M059J (cell line): ENCODE measurements around the gene HOXA7. TPM values are rescaled to one million over a fixed set of nuclear protein-coding genes. Genes with fewer than 3 reads are reported as not detected.

Source experiments
- DNase-seq: peaks from one replicate; pipeline ENCODE4 v3.0.0-alpha.2; 2012; ENCODE audit warnings: low read depth
- total RNA-seq: library from RNA; depleted of rRNA; stranded (reverse); fragments of >200 nt; shearing (Covaris generic); gene quantifications from 2 replicates; pipeline ENCODE4 v1.2.3, GENCODE V29; 2014

Gene HOXA7
- total RNA-seq, 1 experiment from 2014 or later = 3.7 TPM

- DNase-seq = no peak
Measured at GRCh38 chr7:27182285-27182841, 25.9 kb upstream of the HOXA7 start.

DNA sequence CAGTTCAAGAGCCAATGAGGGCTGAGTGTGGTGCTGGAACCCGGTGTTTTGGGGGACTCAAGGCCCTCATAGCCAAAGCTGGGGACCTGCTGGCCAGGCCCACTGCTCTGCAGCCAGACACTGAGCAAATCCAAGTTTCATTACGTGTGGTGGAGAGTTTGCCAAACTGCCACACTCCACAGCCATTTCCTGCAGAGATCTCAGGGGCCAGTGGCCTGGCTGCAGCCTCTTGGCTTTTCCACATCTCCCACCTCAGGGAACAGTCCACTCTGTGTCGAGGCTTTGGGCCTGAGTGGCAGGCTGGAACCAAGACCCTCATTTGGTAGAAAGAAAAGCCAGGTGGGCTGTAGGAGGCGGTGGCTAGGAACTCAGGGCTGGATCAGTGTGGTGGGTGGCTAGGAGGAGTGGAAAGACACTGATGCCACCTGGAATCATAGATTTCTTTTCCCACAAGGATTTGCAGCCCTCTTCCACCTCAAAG lies 25.4 kb upstream of the HOXA7 start:
- no peak for DNase-seq

DNA sequence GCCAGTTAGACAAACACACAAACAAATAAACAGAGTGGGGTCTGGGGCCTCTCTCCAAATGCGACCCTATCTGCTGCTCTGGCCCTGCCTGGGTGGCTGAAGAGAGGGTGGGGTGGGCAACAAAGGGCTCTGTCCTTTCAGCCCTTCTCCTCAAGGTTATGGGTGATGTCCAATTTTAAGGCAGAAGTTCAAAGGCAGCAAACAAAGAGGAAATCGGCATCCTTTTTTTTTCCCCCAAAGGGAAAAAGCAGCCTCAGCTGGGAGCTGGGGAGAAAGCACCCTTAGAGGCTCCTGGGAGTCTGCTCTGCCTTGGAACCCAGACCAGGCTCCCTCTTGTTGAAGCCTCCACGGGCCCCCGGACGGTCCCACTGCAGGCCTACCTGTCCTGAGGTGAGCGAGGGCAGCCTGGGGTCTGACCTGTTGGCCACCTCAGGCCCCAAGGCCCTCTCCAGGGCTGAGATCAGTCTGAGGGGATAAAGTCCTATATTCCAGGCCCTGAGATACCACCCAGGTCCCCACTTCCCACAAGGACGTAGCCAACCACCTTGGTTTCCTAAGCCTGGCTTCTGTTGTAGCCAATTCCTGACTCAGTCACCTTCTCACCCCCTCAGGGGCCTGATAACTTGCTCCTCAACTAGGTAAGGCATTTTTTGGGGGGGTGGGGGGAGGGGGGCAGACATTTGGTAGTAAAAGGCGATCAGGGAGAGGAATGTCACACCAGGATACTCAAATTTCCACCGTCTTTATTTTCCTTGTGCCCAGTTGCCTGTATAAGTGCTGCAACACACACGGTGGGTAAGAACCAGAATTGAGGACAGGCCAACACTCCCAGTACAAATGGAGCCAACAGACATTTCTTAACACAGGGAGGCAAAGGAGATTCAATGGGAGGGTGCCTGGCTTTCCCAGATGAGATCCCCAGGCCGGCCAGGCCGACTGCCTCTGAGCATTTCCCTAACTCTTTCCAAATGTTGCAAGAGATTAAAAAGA lies 24.3 kb upstream of the HOXA7 start:
- no peak for DNase-seq

DNA sequence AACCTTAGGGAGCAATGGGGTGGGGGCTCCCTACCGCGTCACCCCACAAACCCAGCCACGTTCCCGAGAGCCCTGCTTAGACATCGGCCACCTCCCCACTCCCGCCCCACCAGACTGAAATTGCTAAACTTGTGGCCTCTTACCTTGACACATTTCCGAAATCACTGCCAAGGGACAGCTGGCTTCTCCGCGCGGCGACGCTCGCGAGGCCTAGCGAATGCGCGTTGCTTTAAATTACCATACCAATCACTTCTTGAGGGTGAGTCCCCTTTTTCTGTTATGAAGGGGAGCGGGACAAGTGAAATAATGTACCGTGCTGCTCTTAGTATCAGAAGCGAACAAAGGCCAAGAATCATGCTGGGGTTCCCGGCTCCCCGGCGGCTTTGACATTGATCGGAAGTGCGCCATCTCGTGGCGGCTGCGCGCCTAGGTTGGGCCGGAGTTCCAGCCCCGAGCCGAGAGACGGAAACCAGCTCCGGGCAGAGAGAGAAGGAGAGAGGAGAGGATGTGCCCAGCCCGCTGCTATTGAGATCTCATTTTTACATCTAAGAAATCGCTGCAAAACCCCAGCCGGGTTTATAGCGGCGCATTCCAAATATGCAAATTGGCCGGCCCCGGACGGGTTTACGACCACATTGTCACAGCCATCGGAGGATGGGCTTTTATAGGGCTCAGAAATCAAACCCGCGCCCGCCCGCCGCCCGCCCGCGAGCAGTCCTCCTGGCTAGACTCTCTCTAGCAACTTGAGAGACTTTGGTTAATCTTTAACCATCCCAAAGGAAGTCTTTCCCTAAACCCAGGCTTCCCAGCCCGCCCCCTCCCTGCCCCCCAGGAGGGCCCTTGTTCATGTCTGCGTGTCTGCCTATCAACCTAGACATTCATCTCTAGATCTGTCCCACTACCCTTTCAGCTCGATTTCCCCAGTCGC lies 23.3 kb upstream of the HOXA7 start:
- peak; percentile 74 for DNase-seq

DNA sequence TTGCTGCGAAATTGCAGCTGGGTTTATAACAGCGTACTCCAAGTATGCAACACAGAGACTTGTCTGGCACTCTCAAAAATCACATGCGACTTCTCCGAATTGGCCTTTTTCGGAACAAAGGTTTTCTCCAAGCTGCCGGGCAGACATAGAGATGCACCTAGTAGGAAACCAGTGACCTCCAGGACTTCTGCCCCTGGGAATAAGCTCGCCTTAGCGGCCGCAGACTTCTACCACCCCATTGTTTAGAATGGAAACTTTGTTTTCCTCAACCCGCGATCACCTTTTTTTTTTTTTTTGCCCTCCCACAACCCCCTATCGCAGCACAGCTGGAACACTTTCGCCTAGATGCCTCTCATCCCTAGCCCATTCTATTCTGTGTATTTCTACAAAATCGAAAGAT lies 22.6 kb upstream of the HOXA7 start:
- no peak for DNase-seq

- DNase-seq = no peak
Measured at GRCh38 chr7:27178366-27178765, 21.9 kb upstream of the HOXA7 start.

- no peak for DNase-seq
Measured at GRCh38 chr7:27177795-27178320, 21.4 kb upstream of the HOXA7 start.

DNA sequence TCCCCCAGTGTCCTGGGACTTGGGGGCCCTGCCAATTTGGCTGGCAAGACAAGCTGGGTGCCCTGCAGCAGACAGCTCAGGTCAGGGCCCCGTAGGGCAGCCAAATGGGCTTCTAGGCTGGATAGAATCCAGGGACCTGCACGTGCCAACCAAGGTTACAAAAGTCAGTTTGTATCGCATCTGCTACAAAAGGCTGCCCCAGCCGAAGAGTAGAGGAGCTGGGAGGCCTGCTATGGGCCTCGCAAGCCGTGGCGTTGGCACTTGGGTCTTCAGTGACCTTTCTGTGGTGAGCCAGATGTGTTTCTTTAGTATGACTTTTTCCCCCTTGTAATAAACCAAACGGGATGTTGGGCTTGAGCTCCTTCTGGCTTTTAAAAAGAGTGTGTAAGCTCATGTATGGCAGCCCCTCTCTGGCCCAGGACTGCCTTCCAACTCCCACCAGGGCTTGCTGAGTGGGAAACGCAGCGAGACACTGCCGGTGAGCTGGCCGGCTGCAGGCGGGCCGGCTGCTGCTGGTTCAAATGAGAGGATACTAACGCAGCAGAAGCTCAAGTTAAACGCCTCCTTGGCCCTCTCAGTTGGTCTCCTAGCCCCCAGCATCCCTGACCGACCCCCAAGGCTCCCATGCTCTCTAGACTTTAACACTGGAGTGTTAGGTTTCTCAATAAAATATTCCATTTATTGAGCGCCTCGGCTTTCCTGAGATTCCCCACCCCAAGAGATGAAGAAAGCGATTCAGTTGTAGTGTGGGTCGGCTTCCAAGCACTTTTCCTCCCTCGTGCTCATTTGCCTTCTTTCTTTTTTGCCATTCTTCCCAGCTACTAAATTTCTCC lies 20.7 kb upstream of the HOXA7 start:
- no peak for DNase-seq

DNA sequence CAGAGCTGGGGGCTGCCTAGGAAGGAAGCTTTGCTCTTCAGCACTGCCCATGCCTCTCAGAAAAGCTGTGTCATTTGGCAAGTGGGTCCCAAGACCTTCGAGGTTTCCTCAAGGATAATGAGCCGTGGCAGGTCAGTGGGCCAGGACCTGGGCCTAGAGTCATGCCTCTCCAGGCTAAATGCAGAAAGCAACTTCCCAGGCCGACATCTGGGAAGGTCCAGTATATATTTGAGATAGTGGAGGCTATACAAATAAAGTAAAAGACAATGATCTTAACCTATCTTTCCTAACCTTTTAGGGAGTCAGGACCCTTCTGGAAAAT lies 20.0 kb upstream of the HOXA7 start:
- no peak for DNase-seq

- no peak for DNase-seq
Measured at GRCh38 chr7:27175626-27176523, 19.4 kb upstream of the HOXA7 start.

GRCh38 chr7:27174874-27175625 lies 18.6 kb upstream of the HOXA7 start:
- no peak for DNase-seq

- no peak for DNase-seq
Measured at GRCh38 chr7:27173956-27174873, 17.7 kb upstream of the HOXA7 start, which contains the start of gene HOXA10. Gene HOXA10, minus strand, starts transcription at chr7:27174320. Its CDS starts 14 bp downstream, at chr7:27174306.

DNA sequence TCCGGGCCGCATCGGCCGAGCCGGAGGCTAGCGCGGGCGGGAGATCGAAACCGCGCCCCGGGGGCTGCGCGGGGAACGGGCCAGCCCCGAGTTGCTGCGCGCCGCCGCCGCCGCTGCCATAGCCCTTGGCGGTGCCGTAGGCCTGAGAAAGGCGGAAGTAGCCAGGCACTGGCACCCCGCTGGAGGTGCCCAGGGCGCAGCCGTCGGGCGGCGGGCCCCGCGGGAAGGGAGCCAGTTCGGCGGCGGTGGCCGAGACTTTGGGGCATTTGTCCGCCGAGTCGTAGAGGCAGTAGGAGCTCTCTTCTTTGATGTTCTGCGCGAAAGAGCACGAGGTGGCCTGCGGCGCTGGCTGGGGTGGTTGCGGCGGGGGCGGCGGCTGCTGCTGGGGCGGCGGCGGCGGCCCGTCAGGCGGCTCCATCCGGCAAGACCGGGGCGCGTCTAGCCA lies 17.1 kb upstream of the HOXA7 start:
- DNase-seq = peak; percentile 65

DNA sequence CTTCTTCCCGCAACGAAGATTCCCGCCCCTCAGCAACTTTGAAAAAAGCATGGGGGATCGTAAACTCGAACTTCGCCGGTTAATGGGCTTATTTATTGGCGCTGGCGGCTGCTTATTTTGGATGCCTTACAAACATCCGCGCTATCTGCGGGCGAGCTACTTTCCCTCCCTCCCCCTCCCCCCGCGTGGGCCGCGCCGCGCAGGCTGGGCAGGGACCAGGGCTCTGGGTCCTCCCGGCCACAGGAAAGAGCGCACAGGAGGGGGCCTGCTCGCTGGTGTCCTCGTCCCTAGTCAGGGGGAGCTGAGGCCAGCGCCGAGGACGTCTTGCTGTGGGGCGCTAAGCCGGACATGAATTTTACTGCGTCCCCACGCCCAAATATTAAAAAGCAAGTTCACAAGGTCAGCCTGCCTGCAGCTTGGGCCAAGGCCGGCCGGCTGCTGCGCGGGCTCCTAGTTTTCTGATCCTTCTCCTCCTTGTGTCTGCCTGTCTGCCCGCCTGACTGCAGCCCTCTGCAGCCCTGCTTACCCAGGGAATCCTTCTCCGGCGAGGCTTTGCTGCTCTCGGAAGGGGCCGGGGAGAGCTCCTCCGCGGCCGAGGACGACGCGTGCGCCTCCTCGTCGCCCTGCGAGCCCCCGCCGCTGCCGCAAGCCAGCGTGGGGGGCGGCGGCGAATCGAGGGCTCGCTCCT lies 16.5 kb upstream of the HOXA7 start:
- DNase-seq = peak; percentile 76

DNA sequence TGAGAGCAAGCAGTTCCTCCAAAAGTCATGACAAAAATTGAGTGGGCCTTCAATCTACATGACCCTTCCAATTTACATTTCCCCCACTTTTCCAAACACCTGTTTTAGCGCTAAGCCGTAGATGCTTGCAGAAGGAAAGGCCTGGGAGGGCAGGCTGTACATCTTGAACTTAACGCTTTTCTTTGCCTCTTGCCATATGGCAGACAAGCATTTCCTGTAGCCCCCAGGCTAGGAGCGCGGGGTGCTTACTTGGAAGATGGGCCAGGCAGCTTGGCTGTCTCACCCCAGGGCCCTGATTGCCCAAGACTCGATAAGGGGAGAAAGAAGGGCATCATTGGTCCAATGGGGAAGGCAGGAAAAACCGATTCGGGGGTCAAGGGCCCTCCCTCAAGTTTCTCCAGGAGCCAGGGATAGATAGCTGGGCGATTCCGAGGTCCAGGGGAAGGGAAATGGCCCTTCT lies 15.9 kb upstream of the HOXA7 start:
- DNase-seq = peak; percentile 72

DNA sequence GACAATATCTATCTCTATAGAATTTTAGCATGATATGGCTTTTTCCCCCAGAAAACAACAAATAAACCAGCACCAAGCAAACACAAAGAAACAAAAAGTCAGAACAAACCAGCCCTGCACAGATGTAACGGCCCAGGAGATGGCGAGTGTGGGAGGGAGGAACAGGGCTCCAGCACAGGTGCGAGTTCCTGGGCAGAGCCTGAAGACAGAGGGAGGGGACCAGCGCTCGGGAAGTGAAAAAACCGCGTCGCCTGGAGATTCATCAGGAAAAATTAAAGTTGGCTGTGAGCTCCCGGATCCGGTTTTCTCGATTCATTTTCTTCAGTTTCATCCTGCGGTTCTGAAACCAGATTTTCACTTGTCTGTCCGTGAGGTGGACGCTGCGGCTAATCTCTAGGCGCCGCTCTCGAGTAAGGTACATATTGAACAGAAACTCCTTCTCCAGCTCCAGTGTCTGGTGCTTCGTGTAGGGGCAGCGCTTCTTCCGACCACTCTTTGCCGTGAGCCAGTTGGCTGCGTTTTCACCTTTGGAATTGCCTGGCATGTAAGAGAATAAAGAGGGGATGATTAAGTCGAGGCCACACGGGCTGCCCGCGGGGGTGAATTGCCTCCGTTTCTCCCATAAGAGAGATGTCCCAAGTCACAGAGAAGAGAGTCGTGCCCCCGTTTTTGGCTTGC lies 15.3 kb upstream of the HOXA7 start:
- peak; percentile 74 for DNase-seq

- DNase-seq = peak; percentile 72
Measured at GRCh38 chr7:27171325-27171636, 14.8 kb upstream of the HOXA7 start.
